ENCODE data around the gene C2CD3. TPM values are rescaled to one million over a fixed set of nuclear protein-coding genes. Genes with fewer than 3 reads are reported as not detected.

The C2CD3 gene
- total RNA-seq, 1 donor from 2014 or later = 13.8 TPM

DNA sequence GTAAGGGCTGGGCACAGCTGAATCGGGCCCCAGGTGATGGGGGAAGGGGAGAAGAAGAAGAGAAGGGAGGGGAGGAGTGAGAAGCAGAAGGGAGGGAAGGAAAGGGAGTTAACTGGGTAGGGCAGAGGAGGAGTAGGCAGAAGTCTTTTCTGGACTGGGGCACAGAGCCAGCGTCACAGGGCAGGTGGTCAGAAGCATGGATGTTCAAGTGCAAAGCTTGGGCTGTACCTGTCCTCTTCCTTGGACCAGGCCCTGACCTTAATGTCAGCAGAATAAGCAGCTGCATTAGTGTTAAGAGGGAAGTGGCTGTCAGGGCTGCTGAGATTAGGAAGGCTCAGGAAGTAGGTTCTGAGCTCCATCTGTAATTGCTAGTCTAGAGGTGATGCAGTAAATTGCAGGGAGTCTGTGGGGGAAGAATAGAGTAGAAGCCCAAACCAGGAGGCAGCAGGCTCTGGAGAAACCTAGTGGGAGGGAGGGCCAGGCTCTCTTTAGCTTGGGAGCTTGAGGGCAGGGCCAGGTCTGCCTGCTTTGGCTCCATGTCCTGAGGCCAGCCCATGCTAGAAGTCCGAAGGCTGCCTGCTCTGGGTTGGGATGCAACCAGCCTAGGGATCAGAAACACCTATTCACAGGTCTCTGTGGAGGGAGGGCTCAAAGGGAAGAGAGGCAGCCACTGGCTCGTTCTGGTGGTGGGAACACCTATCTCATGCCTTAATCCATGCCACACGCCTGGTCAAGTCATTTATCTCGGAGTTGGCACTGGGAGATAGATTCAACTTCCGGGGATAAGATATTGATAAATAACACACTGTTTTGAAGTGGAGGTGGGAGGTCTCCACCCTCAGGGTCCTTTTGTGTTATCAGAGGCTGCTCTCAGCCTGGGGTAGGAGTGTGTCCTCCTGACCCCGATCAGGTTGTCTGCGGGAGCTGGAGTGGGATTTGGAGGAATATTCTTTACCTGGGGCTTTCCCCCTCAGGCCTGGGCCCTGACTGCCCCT is 160.2 kb downstream of the C2CD3 start:
- TF ChIP-seq, protein P1, sequence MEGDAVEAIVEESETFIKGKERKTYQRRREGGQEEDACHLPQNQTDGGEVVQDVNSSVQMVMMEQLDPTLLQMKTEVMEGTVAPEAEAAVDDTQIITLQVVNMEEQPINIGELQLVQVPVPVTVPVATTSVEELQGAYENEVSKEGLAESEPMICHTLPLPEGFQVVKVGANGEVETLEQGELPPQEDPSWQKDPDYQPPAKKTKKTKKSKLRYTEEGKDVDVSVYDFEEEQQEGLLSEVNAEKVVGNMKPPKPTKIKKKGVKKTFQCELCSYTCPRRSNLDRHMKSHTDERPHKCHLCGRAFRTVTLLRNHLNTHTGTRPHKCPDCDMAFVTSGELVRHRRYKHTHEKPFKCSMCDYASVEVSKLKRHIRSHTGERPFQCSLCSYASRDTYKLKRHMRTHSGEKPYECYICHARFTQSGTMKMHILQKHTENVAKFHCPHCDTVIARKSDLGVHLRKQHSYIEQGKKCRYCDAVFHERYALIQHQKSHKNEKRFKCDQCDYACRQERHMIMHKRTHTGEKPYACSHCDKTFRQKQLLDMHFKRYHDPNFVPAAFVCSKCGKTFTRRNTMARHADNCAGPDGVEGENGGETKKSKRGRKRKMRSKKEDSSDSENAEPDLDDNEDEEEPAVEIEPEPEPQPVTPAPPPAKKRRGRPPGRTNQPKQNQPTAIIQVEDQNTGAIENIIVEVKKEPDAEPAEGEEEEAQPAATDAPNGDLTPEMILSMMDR (IDR thresholded peaks at IDR 0.05; ENCODE audit: borderline replicate concordance) = no peak
- Histone ChIP-seq H3K27me3 (ENCODE audit: low read depth) (no peaks in the 10 kb centered on the region), H3K9me3 (replicated peaks) (no peaks in the 10 kb centered on the region), H3K4me3 (no peak overlapping the region), H3K27ac (replicated peaks) (peak overlapping the region; percentile 64), H3K36me3 (peaks cover 14% of the 10 kb centered on the region), H3K4me1 (peaks cover 46% of the 10 kb centered on the region)
- DNase-seq = no peak
- intact Hi-C loops (cut with micrococcal nuclease) = no loop called here

GRCh38 chr11:74009675-74010305 is 161.0 kb downstream of the C2CD3 start:
- DNase-seq = no peak
- H3K36me3 ChIP-seq = peaks cover 20% of the 10 kb centered on the region
- H3K27ac ChIP-seq (replicated peaks) = peak overlapping the region; percentile 64
- TF ChIP-seq, protein P1 (IDR thresholded peaks at IDR 0.05; ENCODE audit: borderline replicate concordance) = no peak
- peaks cover 51% of the 10 kb centered on the region for H3K4me1 ChIP-seq
- no peaks in the 10 kb centered on the region for H3K27me3 ChIP-seq (ENCODE audit: low read depth)
- intact Hi-C loops (cut with micrococcal nuclease) = no loop called here
- H3K9me3 ChIP-seq (replicated peaks) = no peaks in the 10 kb centered on the region
- no peak overlapping the region for H3K4me3 ChIP-seq

DNA sequence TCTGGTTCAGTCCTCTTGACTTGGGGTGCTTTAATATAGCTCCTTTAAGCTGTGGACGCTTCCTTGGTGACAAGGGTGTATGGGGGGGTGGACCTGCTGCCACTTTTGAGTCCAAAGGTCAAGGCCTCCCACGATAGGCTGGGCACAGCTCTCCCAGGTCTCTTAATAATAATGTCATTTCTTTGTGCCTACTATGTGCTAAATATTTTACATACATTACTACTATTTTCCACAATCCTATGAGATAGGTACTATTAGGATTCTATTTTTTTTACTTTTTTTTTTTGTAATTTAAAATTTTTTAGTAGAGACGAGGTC is 161.6 kb downstream of the C2CD3 start:
- Histone ChIP-seq H3K27ac (replicated peaks) (peak overlapping the region; percentile 64), H3K36me3 (peaks cover 21% of the 10 kb centered on the region), H3K4me3 (no peak overlapping the region), H3K27me3 (ENCODE audit: low read depth) (no peaks in the 10 kb centered on the region), H3K9me3 (replicated peaks) (no peaks in the 10 kb centered on the region), H3K4me1 (peaks cover 55% of the 10 kb centered on the region)
- TF ChIP-seq, protein P1 (IDR thresholded peaks at IDR 0.05; ENCODE audit: borderline replicate concordance) = no peak
- DNase-seq = no peak
- intact Hi-C loops (cut with micrococcal nuclease) = no loop called here

DNA sequence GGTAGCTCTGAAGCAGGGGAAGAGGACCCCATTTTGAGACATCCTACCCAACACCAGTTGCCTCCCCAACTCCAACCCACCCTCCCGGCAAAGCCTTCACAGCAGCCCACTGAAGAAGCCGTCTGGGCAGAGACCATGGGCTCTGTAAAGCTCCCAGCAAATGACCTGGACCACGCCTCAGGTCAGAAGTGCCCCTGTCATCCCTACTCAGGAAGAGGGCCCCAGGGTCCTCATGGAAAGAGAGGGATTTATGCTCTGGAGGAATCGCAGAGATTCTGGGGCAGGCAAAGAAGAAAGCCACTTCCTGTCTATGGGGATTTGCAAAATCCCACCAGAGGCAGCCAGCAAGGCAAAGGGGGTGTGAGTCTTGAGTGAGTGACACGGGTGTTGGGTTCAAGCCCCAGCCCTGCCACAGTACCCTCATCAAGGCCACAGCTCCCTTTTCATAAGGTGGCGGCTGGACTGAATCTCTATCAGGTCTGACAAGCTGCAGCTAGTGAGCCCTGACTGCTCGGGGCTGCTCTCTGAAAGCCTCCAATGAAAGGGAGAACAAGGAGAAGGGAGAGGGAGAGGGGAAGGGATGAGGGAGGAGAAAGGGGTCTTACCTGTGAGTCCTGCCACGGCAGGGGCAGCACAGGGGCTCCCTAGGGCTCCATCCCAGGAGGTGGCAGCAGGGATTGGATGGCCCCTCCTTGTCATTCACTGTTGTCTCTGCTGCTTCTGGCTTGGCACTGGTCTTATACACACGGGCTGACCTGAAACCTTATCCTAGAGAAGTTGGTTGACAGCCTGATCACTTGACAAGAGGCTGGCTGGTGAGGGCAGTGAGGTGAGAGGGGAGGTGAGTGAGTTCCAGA is 162.2 kb downstream of the C2CD3 start, which contains the start of gene UCP3:
UCP3 (minus strand) TSS at position 713 of the 857 bp plus-strand sequence. CDS start 2,043 bp downstream, outside the sequence.
- no peaks in the 10 kb centered on the region for H3K27me3 ChIP-seq (ENCODE audit: low read depth)
- no peaks in the 10 kb centered on the region for H3K9me3 ChIP-seq (replicated peaks)
- intact Hi-C loops (cut with micrococcal nuclease) = no loop called here
- peaks cover 55% of the 10 kb centered on the region for H3K4me1 ChIP-seq
- H3K4me3 ChIP-seq = peak within 1 kb of the TSS; percentile 17
- peaks cover 27% of the 10 kb centered on the region for H3K36me3 ChIP-seq
- peak within 1 kb of the TSS; percentile 64 for H3K27ac ChIP-seq (replicated peaks)
- TF ChIP-seq, protein P1 (IDR thresholded peaks at IDR 0.05; ENCODE audit: borderline replicate concordance) = no peak
- DNase-seq = no peak
